Trophoblast cell (in vitro differentiated cells and primary cell): ENCODE results near the gene NMS. TPM values are rescaled to one million over a fixed set of nuclear protein-coding genes. Genes with fewer than 3 reads are reported as not detected.

Source experiments
- DNase-seq, 2 donors: peaks; one replicate each; pipeline ENCODE4 v3.0.0-alpha.2; 2016
- H2AFZ ChIP-seq: 2 replicates; pipeline ENCODE4 v1.6.1; 2013; ENCODE audit warnings: low read length, moderate library complexity, mild to moderate bottlenecking; ENCODE audit not compliant: insufficient read depth, poor library complexity
- H2AK5ac ChIP-seq: 2 replicates; pipeline ENCODE4 v1.6.1; 2013; ENCODE audit warnings: mild to moderate bottlenecking, low read length
- H2BK120ac ChIP-seq: 2 replicates; pipeline ENCODE4 v1.6.1; 2013; ENCODE audit warnings: low read length, mild to moderate bottlenecking, moderate library complexity; ENCODE audit not compliant: insufficient read depth, poor library complexity
- H2BK12ac ChIP-seq: 2 replicates; pipeline ENCODE4 v1.6.1; 2013; ENCODE audit warnings: mild to moderate bottlenecking, low read length, moderate library complexity
- H2BK5ac ChIP-seq: 2 replicates; pipeline ENCODE4 v1.6.1; 2013; ENCODE audit warnings: low read length, low read depth, moderate library complexity, mild to moderate bottlenecking; ENCODE audit not compliant: poor library complexity
- H3K14ac ChIP-seq: 2 replicates; pipeline ENCODE4 v1.6.1; 2013; ENCODE audit warnings: mild to moderate bottlenecking, low read length
- H3K18ac ChIP-seq: 2 replicates; pipeline ENCODE4 v1.6.1; 2013; ENCODE audit warnings: mild to moderate bottlenecking, low read length
- H3K23ac ChIP-seq: 2 replicates; pipeline ENCODE4 v1.6.1; 2013; ENCODE audit warnings: low read length
- H3K27ac ChIP-seq: 2 replicates; pipeline ENCODE4 v1.5.1; 2013; ENCODE audit warnings: low read depth, mild to moderate bottlenecking, inconsistent platforms, low read length, moderate library complexity
- H3K27me3 ChIP-seq: 2 replicates; pipeline ENCODE4 v1.6.1; 2013; ENCODE audit warnings: inconsistent platforms, mild to moderate bottlenecking, low read length, moderate library complexity; ENCODE audit not compliant: insufficient read depth
- H3K36me3 ChIP-seq, 2 experiments: 1 replicate in 1 of 2; 2 replicates in 1 of 2; pipeline ENCODE4 v1.6.1; 2013; ENCODE audit warnings: low read length in 2 of 2, mild to moderate bottlenecking in 2 of 2, moderate library complexity in 1 of 2; ENCODE audit not compliant: insufficient read depth in 2 of 2, control insufficient read depth in 1 of 2
- H3K4ac ChIP-seq: 2 replicates; pipeline ENCODE4 v1.6.1; 2013; ENCODE audit warnings: low read depth, mild to moderate bottlenecking, low read length, moderate library complexity
- H3K4me1 ChIP-seq, 2 experiments: 1 replicate in 1 of 2; 2 replicates in 1 of 2; pipeline ENCODE4 v1.6.1; 2013; ENCODE audit warnings: low read length in 2 of 2, mild to moderate bottlenecking in 2 of 2, moderate library complexity in 1 of 2; ENCODE audit not compliant: insufficient read depth in 2 of 2, control insufficient read depth in 1 of 2
- H3K4me2 ChIP-seq: 2 replicates; pipeline ENCODE4 v1.6.1; 2013; ENCODE audit warnings: inconsistent platforms, mild to moderate bottlenecking, low read length, moderate library complexity
- H3K4me3 ChIP-seq: 2 replicates; pipeline ENCODE4 v1.5.1; 2013; ENCODE audit warnings: mild to moderate bottlenecking, low read depth, low read length, inconsistent platforms
- H3K79me1 ChIP-seq: one replicate; pipeline ENCODE4 v1.6.1; 2013; ENCODE audit warnings: low read length
- H3K79me2 ChIP-seq: 2 replicates; pipeline ENCODE4 v1.6.1; 2013; ENCODE audit warnings: low read length, mild to moderate bottlenecking; ENCODE audit not compliant: control insufficient read depth, insufficient read depth, poor library complexity
- H3K9ac ChIP-seq: 2 replicates; pipeline ENCODE4 v1.6.1; 2013; ENCODE audit warnings: mild to moderate bottlenecking, low read length
- H3K9me3 ChIP-seq: 2 replicates; pipeline ENCODE4 v1.6.1; 2013; ENCODE audit warnings: low read depth, mild to moderate bottlenecking, control low read depth, inconsistent platforms, low read length; ENCODE audit not compliant: insufficient read depth
- H4K12ac ChIP-seq: 2 replicates; pipeline ENCODE4 v1.6.1; 2013; ENCODE audit warnings: low read depth, mild to moderate bottlenecking, low read length, moderate library complexity
- H4K8ac ChIP-seq: 2 replicates; pipeline ENCODE4 v1.6.1; 2013; ENCODE audit warnings: low read depth, mild to moderate bottlenecking, low read length, moderate library complexity
- H4K91ac ChIP-seq: one replicate; pipeline ENCODE4 v1.6.1; 2013; ENCODE audit warnings: low read depth, mild to moderate bottlenecking, low read length, moderate library complexity
- WGBS: extraction: QIAGEN DNeasy Blood & Tissue Kit; methylation state at CpG from one replicate; pipeline ENCODE4 v1.1.7; 2013; ENCODE audit warnings: missing lambda C conversion rate; ENCODE audit not compliant: insufficient read length, insufficient coverage; ENCODE audit errors: extremely low coverage; 5-methylcytosine and 5-hydroxymethylcytosine counted together
- polyA plus RNA-seq: library from polyadenylated mRNA; stranded (reverse); fragments of 200-250 nt; gene quantifications from 2 replicates; pipeline ENCODE4 v1.2.3, GENCODE V29; 2013

Gene NMS, protein sequence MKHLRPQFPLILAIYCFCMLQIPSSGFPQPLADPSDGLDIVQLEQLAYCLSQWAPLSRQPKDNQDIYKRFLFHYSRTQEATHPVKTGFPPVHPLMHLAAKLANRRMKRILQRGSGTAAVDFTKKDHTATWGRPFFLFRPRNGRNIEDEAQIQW
- not detected in 2 replicates for polyA plus RNA-seq

DNA sequence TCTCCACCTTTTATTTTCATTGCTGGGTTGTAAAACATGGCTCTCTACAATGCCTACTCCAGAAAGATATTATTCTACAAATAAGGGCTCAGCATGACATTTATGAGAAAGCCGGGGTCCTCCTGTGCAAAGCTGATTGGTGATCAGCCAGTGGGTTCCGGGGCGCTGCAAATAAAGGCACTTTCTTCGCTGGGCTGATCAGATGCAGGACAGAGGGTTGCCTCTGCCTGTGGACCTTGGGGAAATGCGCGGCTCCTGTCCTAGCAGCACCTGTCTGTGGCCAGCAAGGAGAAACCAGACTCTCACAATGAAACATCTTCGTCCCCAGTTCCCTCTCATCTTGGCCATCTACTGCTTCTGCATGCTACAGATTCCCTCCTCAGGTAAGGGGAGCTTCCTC lies at the start of gene NMS:
TSS of gene NMS (plus strand) at position 301 of the 400 bp plus-strand sequence. CDS start at position 308, 7 bp downstream.
- Histone ChIP-seq H3K9ac (no peak within 1 kb of the TSS), H3K23ac (no peak within 1 kb of the TSS), H2BK5ac (no peak within 1 kb of the TSS), H2BK120ac (no peak within 1 kb of the TSS), H4K91ac (no peak within 1 kb of the TSS), H3K14ac (no peak within 1 kb of the TSS), H3K79me2 (no peaks in the 10 kb centered on the region), H3K4me1 (no peaks in the 10 kb centered on the region), H3K27me3 (no peaks in the 10 kb centered on the region), H3K18ac (no peak within 1 kb of the TSS), H3K9me3 (no peaks in the 10 kb centered on the region), H3K4me3 (no peak within 1 kb of the TSS), H4K12ac (no peak within 1 kb of the TSS), H2BK12ac (no peak within 1 kb of the TSS), H3K79me1 (no peaks in the 10 kb centered on the region), H4K8ac (no peak within 1 kb of the TSS), H3K4me2 (no peak within 1 kb of the TSS), H3K4ac (no peak within 1 kb of the TSS), H3K27ac (no peak within 1 kb of the TSS), H2AK5ac (no peak within 1 kb of the TSS), H2AFZ (no peak within 1 kb of the TSS), H3K36me3 (no peaks in the 10 kb centered on the region)
- no CpG with 5 or more reads among the region's 7 CpGs for WGBS
- DNase-seq, result no peak

DNA sequence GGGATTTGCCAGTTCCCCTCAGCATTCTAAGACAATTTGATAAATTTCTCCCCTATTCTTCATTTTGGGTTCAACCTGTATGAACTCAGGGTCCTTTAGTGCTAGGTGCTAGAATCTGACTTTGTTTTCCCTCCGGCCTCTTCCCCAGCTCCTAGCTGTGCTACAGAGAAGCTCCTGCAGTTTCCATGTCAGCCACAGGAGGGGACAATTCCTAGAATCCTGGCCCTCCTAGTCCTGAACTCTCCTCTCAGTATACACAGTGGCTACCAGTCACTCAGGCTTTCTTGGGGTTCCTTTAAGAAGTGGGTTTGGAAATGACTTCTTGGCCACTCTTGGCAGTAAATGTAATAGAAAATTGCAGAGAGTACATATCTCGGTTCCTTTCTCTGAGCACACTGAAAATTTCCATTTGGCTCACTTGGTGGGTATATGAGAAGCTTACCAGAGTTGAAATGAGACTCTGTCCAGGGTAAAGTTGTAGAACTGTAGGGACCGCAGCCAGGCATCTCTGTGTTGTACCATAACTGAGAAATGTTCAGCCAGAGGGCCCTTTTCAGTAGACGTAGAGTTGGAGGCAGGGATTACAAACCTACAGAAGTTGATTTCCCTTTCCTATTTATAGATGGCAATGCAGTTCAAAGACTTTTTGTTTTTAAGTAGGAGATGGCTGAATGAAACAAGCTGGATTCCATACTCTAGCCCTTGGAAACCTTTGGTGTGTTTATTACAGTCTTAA lies 47.8 kb upstream of the NMS start:
- no peaks in the 10 kb centered on the region for H3K36me3 ChIP-seq
- no peaks in the 10 kb centered on the region for H3K4me1 ChIP-seq
- no peak overlapping the region for H3K4me2 ChIP-seq
- DNase-seq, result peak; percentile 28 to 65
- H3K4ac ChIP-seq, result no peak overlapping the region
- H2BK5ac ChIP-seq, result no peak overlapping the region
- H3K23ac ChIP-seq, result no peak overlapping the region
- no peak overlapping the region for H2BK120ac ChIP-seq
- no peaks in the 10 kb centered on the region for H3K27me3 ChIP-seq
- H2AK5ac ChIP-seq, result no peak overlapping the region
- H3K79me1 ChIP-seq, result peaks cover 2% of the 10 kb centered on the region
- no CpG with 5 or more reads among the region's 4 CpGs for WGBS
- H3K18ac ChIP-seq, result no peak overlapping the region
- no peak overlapping the region for H3K9ac ChIP-seq
- no peak overlapping the region for H2AFZ ChIP-seq
- no peak overlapping the region for H3K4me3 ChIP-seq
- H3K14ac ChIP-seq, result no peak overlapping the region
- H2BK12ac ChIP-seq, result no peak overlapping the region
- peaks cover 2% of the 10 kb centered on the region for H3K79me2 ChIP-seq
- no peak overlapping the region for H4K91ac ChIP-seq
- no peak overlapping the region for H3K27ac ChIP-seq
- H3K9me3 ChIP-seq, result no peaks in the 10 kb centered on the region
- no peak overlapping the region for H4K8ac ChIP-seq
- no peak overlapping the region for H4K12ac ChIP-seq

DNA sequence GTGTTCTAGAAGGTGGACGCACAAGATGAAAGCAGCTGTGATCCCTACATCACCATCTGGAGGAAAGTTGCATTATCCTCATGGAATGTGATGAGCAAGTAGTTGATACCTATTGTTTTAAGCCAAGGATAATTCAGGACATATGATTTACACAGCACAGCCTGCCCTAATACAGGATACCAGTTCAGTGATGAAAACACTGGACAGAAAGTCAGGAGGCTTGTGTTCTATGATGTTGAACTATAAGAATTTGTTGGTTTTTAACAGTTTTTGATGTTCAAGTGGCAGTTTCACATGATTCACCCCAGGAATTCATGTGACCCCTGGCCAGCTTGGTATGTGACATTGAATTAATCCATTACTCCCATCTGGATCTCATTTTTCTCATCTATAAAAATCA lies 46.7 kb upstream of the NMS start:
- Histone ChIP-seq H3K27me3 (no peaks in the 10 kb centered on the region), H3K4me2 (no peak overlapping the region), H3K79me2 (no peaks in the 10 kb centered on the region), H3K14ac (no peak overlapping the region), H2AK5ac (no peak overlapping the region), H2AFZ (no peak overlapping the region), H2BK120ac (no peak overlapping the region), H3K18ac (no peak overlapping the region), H2BK5ac (no peak overlapping the region), H4K12ac (no peak overlapping the region), H3K36me3 (no peaks in the 10 kb centered on the region), H3K4me1 (no peaks in the 10 kb centered on the region), H3K23ac (no peak overlapping the region), H3K79me1 (no peaks in the 10 kb centered on the region), H3K9me3 (no peaks in the 10 kb centered on the region), H3K27ac (no peak overlapping the region), H4K91ac (no peak overlapping the region), H3K4ac (no peak overlapping the region), H4K8ac (no peak overlapping the region), H3K9ac (no peak overlapping the region), H2BK12ac (no peak overlapping the region), H3K4me3 (no peak overlapping the region)
- no peak for DNase-seq
- no CpG with 5 or more reads among the region's 1 CpG for WGBS

DNA sequence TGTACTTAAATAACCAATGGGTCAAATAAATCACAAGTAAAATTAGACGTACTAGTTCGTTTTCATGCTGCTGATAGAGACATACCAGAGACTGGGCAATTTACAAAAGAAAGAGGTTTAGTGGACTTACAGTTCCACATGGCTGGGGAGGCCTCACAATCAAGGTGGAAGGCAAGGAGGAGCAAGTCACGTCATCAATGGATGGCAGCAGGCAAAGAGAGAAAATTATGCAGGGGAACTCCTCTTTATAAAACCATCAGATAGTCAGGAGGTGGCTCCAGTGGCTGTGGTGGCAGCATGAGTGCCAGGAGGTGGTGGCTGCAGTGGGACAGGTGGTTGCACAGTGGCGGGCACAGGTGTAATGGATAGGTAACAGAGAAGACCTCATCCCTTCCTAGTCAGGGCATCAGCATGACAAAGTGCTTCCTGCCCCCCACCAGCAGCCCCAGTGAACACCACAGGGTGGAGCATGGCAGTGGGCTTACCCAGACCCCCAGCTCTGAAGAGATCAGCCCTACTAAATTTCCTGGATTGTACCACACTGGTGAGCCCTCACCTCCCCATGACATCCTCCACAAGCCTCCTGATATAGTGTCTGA lies 45.9 kb upstream of the NMS start:
- DNase-seq, result no peak
- Histone ChIP-seq H4K12ac (no peak overlapping the region), H3K4me3 (no peak overlapping the region), H3K4me2 (no peak overlapping the region), H2BK12ac (no peak overlapping the region), H2AFZ (no peak overlapping the region), H3K18ac (no peak overlapping the region), H3K27ac (no peak overlapping the region), H3K9ac (no peak overlapping the region), H3K4ac (no peak overlapping the region), H2BK5ac (no peak overlapping the region), H3K14ac (no peak overlapping the region), H3K27me3 (no peaks in the 10 kb centered on the region), H3K23ac (no peak overlapping the region), H4K8ac (no peak overlapping the region), H3K4me1 (no peaks in the 10 kb centered on the region), H3K79me1 (no peaks in the 10 kb centered on the region), H3K36me3 (no peaks in the 10 kb centered on the region), H4K91ac (no peak overlapping the region), H2BK120ac (no peak overlapping the region), H3K79me2 (no peaks in the 10 kb centered on the region), H2AK5ac (no peak overlapping the region), H3K9me3 (no peaks in the 10 kb centered on the region)
- no CpG with 5 or more reads among the region's 4 CpGs for WGBS
